Measurements from ENCODE around the gene RAB37. TPM values are rescaled to one million over a fixed set of nuclear protein-coding genes. Genes with fewer than 3 reads are reported as not detected.

Gene RAB37
- total and polyA plus RNA-seq, 12 donors, result 0.39 to 6.6 (median 2.7) TPM

DNA sequence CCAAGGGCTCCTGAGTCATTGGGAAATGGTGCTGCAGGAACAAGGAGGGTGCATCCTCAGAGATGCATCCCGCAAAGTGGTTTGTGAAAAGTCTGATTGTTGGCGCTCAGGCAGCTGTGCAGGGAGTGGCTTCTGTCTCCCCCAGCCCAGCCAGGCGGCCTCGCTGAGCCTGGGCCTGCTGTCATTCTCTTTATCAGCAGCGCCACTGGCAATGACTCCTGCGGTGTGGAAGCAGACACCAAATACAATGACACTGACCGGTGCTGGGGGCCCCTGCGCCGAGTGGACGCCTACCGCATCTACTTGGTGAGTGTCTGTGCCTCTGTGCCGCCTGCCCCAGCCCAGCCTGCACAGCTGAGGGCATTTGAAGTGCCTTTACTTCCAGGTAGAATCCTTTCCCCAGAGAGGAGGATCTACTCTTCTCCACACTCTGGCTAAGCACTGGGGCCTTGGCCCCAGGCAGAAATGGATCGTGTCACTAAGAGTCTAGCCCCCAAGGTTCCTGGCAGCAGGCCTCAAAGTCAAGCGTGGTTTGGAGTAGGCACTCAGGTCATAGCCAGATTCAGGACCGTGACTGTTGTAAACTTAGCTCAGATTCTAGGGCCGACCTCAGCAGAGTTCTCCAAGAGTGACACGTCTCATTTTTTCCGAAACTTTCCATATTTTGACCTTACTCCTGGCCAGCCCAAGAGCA, 58.4 kb downstream of the RAB37 start:
- no peak for DNase-seq
- peaks cover 0 to 3% of the 10 kb centered on the region in 2 donors for H3K4me1 ChIP-seq (replicated peaks in 1 of 2)
- no peak for TF ChIP-seq POLR2A (IDR thresholded peaks at IDR 0.05)
- TF ChIP-seq, protein P1, sequence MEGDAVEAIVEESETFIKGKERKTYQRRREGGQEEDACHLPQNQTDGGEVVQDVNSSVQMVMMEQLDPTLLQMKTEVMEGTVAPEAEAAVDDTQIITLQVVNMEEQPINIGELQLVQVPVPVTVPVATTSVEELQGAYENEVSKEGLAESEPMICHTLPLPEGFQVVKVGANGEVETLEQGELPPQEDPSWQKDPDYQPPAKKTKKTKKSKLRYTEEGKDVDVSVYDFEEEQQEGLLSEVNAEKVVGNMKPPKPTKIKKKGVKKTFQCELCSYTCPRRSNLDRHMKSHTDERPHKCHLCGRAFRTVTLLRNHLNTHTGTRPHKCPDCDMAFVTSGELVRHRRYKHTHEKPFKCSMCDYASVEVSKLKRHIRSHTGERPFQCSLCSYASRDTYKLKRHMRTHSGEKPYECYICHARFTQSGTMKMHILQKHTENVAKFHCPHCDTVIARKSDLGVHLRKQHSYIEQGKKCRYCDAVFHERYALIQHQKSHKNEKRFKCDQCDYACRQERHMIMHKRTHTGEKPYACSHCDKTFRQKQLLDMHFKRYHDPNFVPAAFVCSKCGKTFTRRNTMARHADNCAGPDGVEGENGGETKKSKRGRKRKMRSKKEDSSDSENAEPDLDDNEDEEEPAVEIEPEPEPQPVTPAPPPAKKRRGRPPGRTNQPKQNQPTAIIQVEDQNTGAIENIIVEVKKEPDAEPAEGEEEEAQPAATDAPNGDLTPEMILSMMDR (IDR thresholded peaks at IDR 0.05), result no peak
- H3K27ac ChIP-seq, result no peak overlapping the region
- no peaks in the 10 kb centered on the region for H3K9me3 ChIP-seq (replicated peaks in 1 of 3)
- no peaks in the 10 kb centered on the region for H3K27me3 ChIP-seq
- peaks cover 0 to 54% of the 10 kb centered on the region in 2 donors for H3K36me3 ChIP-seq (replicated peaks in 1 of 2)
- H3K4me3 ChIP-seq, result no peak overlapping the region
- WGBS, 4 donors, result 83 to 98% (median 91%) methylated on average over 8 to 18 of the region's 18 CpGs
- intact Hi-C loops (cut with DNase I), result loop anchor here in 1 of 2 donors (10.0 kb wide), 1 partner anchor 159 kb away; no protein-coding TSS in a partner anchor

DNA sequence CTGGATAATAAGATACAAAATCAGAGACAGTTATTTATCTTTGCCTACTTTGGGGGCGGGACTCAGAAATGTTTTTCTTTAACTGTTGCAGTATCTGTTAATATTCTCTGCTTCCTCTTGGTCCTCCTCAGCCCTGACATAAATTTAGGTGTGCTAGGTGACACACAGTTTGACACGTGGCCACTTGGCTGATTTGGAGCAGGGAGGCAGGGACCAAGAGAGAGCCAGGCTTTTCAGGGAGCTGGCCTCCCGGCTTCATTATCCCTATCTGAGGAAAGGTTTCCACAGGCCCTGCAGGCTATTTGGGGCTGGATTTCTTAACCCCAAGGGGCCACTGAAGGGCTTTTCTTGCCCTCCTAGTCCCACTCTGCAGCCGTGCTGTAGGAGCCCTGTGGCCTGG, 59.2 kb downstream of the RAB37 start:
- Histone ChIP-seq H3K27me3 (no peaks in the 10 kb centered on the region), H3K27ac (no peak overlapping the region), H3K9me3 (replicated peaks in 1 of 3) (no peaks in the 10 kb centered on the region), H3K36me3 (replicated peaks in 1 of 2) (peaks cover 0 to 54% of the 10 kb centered on the region in 2 donors), H3K4me3 (no peak overlapping the region), H3K4me1 (replicated peaks in 1 of 2) (peaks cover 0 to 3% of the 10 kb centered on the region in 2 donors)
- intact Hi-C loops (cut with DNase I), result loop anchor here in 1 of 2 donors (10.0 kb wide), 1 partner anchor 159 kb away; no protein-coding TSS in a partner anchor
- TF ChIP-seq, protein P1 (IDR thresholded peaks at IDR 0.05), result no peak
- TF ChIP-seq POLR2A (IDR thresholded peaks at IDR 0.05), result no peak
- DNase-seq, result no peak
- WGBS, 4 donors, result 90 to 98% (median 92%) methylated on average over 3 to 4 of the region's 4 CpGs

DNA sequence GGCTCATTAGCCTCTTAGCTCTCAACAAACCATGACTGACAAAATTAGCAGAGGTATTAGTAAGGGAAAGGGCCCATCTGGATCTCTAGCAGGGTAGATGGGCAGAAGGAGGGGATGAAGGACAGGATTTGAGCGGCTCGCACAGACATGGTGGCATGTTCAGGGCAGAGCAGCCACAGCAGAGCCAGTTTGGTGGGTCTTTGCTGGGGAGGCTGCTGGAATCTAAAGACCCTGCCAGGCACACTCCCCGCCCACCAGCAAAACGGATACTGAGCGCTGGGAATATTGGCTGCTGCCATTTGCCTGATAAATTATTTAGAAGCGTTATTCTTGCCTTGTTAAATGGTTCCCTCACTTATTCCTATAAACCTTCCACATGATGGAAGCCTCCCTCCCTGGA, 59.8 kb downstream of the RAB37 start:
- intact Hi-C loops (cut with DNase I), result loop anchor here in 1 of 2 donors (10.0 kb wide), 1 partner anchor 158 kb away; no protein-coding TSS in a partner anchor
- Histone ChIP-seq H3K9me3 (replicated peaks in 1 of 3) (no peaks in the 10 kb centered on the region), H3K4me1 (replicated peaks in 1 of 2) (peaks cover 0 to 3% of the 10 kb centered on the region in 2 donors), H3K27me3 (no peaks in the 10 kb centered on the region), H3K27ac (no peak overlapping the region), H3K36me3 (replicated peaks in 1 of 2) (peaks cover 0 to 54% of the 10 kb centered on the region in 2 donors), H3K4me3 (no peak overlapping the region)
- TF ChIP-seq, protein P1 (IDR thresholded peaks at IDR 0.05), result no peak
- TF ChIP-seq POLR2A (IDR thresholded peaks at IDR 0.05), result no peak
- WGBS, 4 donors, result 92 to 96% (median 93%) methylated on average over 6 of the region's 6 CpGs
- no peak for DNase-seq

Small RNA genes within 50 kb of the gene (microRNA-seq; reads per million reads assigned to microRNA genes)
- gene MIR3615, result 49.6 to 107 (median 52.3) reads per million in 3 donors

Other genes with a start within 250 kb of the RAB37 start
- gene CD300LB, start 205.8 kb upstream of the RAB37 start, total RNA-seq, result under 1 TPM in 8 of 9 donors, not detected in 1; 0.17 to 0.95 (median 0.26) TPM
- under 1 TPM; 0.24 to 0.40 (median 0.30) TPM for gene CD300LB, start 205.8 kb upstream of the RAB37 start, polyA plus RNA-seq
- gene CD300C, start 191.1 kb upstream of the RAB37 start, total RNA-seq, result 1 to 10 TPM in 7 of 9 donors, under 1 TPM in 1, not detected in 1; 0.22 to 4.5 (median 2.5) TPM
- gene CD300C, start 191.1 kb upstream of the RAB37 start, polyA plus RNA-seq, result 1 to 10 TPM in 2 of 3 donors, under 1 TPM in 1; 0.64 to 1.2 (median 1.0) TPM
- not detected for gene CD300H, start 169.7 kb upstream of the RAB37 start, total RNA-seq
- gene CD300H, start 169.7 kb upstream of the RAB37 start, polyA plus RNA-seq, result not detected
- gene CD300LD, start 145.0 kb upstream of the RAB37 start, total RNA-seq, result not detected
- not detected for gene CD300LD, start 145.0 kb upstream of the RAB37 start, polyA plus RNA-seq
- under 1 TPM in 8 of 9 donors, not detected in 1; 0.06 to 0.96 (median 0.23) TPM for gene CD300E, start 113.5 kb upstream of the RAB37 start, total RNA-seq
- 1 to 10 TPM in 2 of 3 donors, under 1 TPM in 1; 0.71 to 2.4 (median 1.5) TPM for gene CD300E, start 113.5 kb upstream of the RAB37 start, polyA plus RNA-seq
- gene CD300LF, start 24.3 kb upstream of the RAB37 start, total RNA-seq, result 1 to 10 TPM in 6 of 9 donors, under 1 TPM in 2, not detected in 1; 0.33 to 6.3 (median 1.4) TPM
- 1 to 10 TPM in 2 of 3 donors, under 1 TPM in 1; 0.68 to 6.3 (median 1.0) TPM for gene CD300LF, start 24.3 kb upstream of the RAB37 start, polyA plus RNA-seq
- 100 to 1,000 TPM in 8 of 9 donors, 10 to 100 TPM in 1; 22.0 to 277 (median 211) TPM for gene NHERF1, start 11.4 kb downstream of the RAB37 start, total RNA-seq
- gene NHERF1, start 11.4 kb downstream of the RAB37 start, polyA plus RNA-seq, result 100 to 1,000 TPM in 1 of 3 donors, 10 to 100 TPM in 2; 45.9 to 277 (median 57.8) TPM
- 100 to 1,000 TPM in 1 of 9 donors, 10 to 100 TPM in 8; 23.1 to 149 (median 57.4) TPM for gene NAT9, start 39.1 kb downstream of the RAB37 start, total RNA-seq
- gene NAT9, start 39.1 kb downstream of the RAB37 start, polyA plus RNA-seq, result 100 to 1,000 TPM in 2 of 3 donors, 10 to 100 TPM in 1; 91.6 to 112 (median 104) TPM
- 10 to 100 TPM in 1 of 9 donors, 1 to 10 TPM in 7, under 1 TPM in 1; 0.42 to 16.4 (median 3.2) TPM for gene GRIN2C, start 122.6 kb downstream of the RAB37 start, total RNA-seq
- gene GRIN2C, start 122.6 kb downstream of the RAB37 start, polyA plus RNA-seq, result 1 to 10 TPM in 2 of 3 donors, under 1 TPM in 1; 0.70 to 6.1 (median 3.2) TPM
- 100 to 1,000 TPM; 314 to 835 (median 511) TPM for gene FDXR, start 135.7 kb downstream of the RAB37 start, total RNA-seq
- gene FDXR, start 135.7 kb downstream of the RAB37 start, polyA plus RNA-seq, result 100 to 1,000 TPM; 159 to 405 (median 254) TPM
- gene FADS6, start 156.4 kb downstream of the RAB37 start, total RNA-seq, result 10 to 100 TPM in 5 of 9 donors, 1 to 10 TPM in 4; 1.7 to 15.3 (median 10.4) TPM
- 1 to 10 TPM in 2 of 3 donors, under 1 TPM in 1; 0.92 to 5.1 (median 2.9) TPM for gene FADS6, start 156.4 kb downstream of the RAB37 start, polyA plus RNA-seq
- 1 to 10 TPM in 7 of 9 donors, under 1 TPM in 2; 0.42 to 5.0 (median 1.3) TPM for gene USH1G, start 186.0 kb downstream of the RAB37 start, total RNA-seq
- gene USH1G, start 186.0 kb downstream of the RAB37 start, polyA plus RNA-seq, result under 1 TPM; 0.40 to 0.72 (median 0.40) TPM
- gene OTOP2, start 187.0 kb downstream of the RAB37 start, total RNA-seq, result under 1 TPM in 1 of 9 donors, not detected in 8; 0.11 TPM
- gene OTOP2, start 187.0 kb downstream of the RAB37 start, polyA plus RNA-seq, result under 1 TPM in 1 of 3 donors, not detected in 2; 0.03 TPM
- gene OTOP3, start 198.6 kb downstream of the RAB37 start, total RNA-seq, result not detected
- not detected for gene OTOP3, start 198.6 kb downstream of the RAB37 start, polyA plus RNA-seq
- gene HID1, start 235.5 kb downstream of the RAB37 start, total RNA-seq, result 10 to 100 TPM in 3 of 9 donors, 1 to 10 TPM in 6; 2.8 to 15.1 (median 6.6) TPM
- gene HID1, start 235.5 kb downstream of the RAB37 start, polyA plus RNA-seq, result 10 to 100 TPM in 2 of 3 donors, 1 to 10 TPM in 1; 5.4 to 42.6 (median 19.2) TPM

Measured in adrenal gland (tissue), 12 donors.